Endodermal cell (in vitro differentiated cells): ENCODE data around the gene PCOLCE2. TPM values are rescaled to one million over a fixed set of nuclear protein-coding genes. Genes with fewer than 3 reads are reported as not detected.
A peak's percentile ranks its signal among the peaks of the same experiment; 100 is the strongest.

ENCODE experiments used
- DNase-seq: peaks from one replicate; pipeline ENCODE4 v3.0.0-alpha.2; 2017
- H3K27ac ChIP-seq: 2 replicates; pipeline ENCODE4 v1.5.1; 2013; ENCODE audit warnings: mild to moderate bottlenecking, low read depth, low read length, moderate library complexity
- H3K27me3 ChIP-seq: 2 replicates; pipeline ENCODE4 v1.6.1; 2013; ENCODE audit warnings: mild to moderate bottlenecking, low read length, moderate library complexity; ENCODE audit not compliant: insufficient read depth, control insufficient read depth, poor library complexity, severe bottlenecking
- H3K36me3 ChIP-seq: 2 replicates; pipeline ENCODE4 v1.7.0; 2013; ENCODE audit warnings: mild to moderate bottlenecking, low read length, moderate library complexity; ENCODE audit not compliant: control insufficient read depth, insufficient read depth
- H3K4me1 ChIP-seq: one replicate; pipeline ENCODE4 v1.7.0; 2013; ENCODE audit warnings: low read length; ENCODE audit not compliant: control insufficient read depth, insufficient read depth
- H3K4me3 ChIP-seq: 2 replicates; pipeline ENCODE4 v1.5.1; 2013; ENCODE audit warnings: mild to moderate bottlenecking, low read length, moderate library complexity
- H3K9ac ChIP-seq: 2 replicates; pipeline ENCODE4 v1.6.1; 2013; ENCODE audit warnings: mild to moderate bottlenecking, low read length, moderate library complexity; ENCODE audit not compliant: poor library complexity, severe bottlenecking; ENCODE audit errors: extremely low read depth
- H3K9me3 ChIP-seq: 2 replicates; pipeline ENCODE4 v1.6.1; 2013; ENCODE audit warnings: mild to moderate bottlenecking, low read length, moderate library complexity; ENCODE audit not compliant: control insufficient read depth
- H3K27ac Mint-ChIP-seq: 2 replicates; pipeline ENCODE4 v1.8.0; 2020; ENCODE audit warnings: mixed read lengths
- H3K27me3 Mint-ChIP-seq: 2 replicates; pipeline ENCODE4 v1.8.0; 2021; ENCODE audit warnings: mild to moderate bottlenecking, mixed read lengths; ENCODE audit not compliant: insufficient read depth
- H3K36me3 Mint-ChIP-seq: 2 replicates; pipeline ENCODE4 v1.8.0; 2020; ENCODE audit warnings: low read depth, mixed read lengths
- H3K4me1 Mint-ChIP-seq: 2 replicates; pipeline ENCODE4 v1.8.0; 2020; ENCODE audit warnings: mixed read lengths
- H3K4me3 Mint-ChIP-seq: 2 replicates; pipeline ENCODE4 v1.8.0; 2020; ENCODE audit warnings: mild to moderate bottlenecking, moderate library complexity, mixed read lengths
- H3K9me3 Mint-ChIP-seq: 2 replicates; pipeline ENCODE4 v1.8.0; 2020; ENCODE audit warnings: mild to moderate bottlenecking, mixed read lengths
- WGBS, 2 experiments: methylation state at CpG; one replicate each; pipeline versions ENCODE4 v1.1.5 to v1.1.7; 2013; ENCODE audit warnings: missing lambda C conversion rate in 2 of 2, mixed read lengths in 1 of 2; ENCODE audit not compliant: insufficient coverage in 1 of 2, insufficient read length in 1 of 2; 5-methylcytosine and 5-hydroxymethylcytosine counted together
- total RNA-seq, 2 donors: library from RNA; stranded (reverse); fragmentation: NEBNext Ultra II Directional in 1 of 2; extraction: Animal tissue kit (Norgen Biotek cat#: 25700) in 1 of 2; gene quantifications; 2 replicates in 1 of 2; 3 replicates in 1 of 2; pipeline ENCODE4 v1.2.1, GENCODE V29; 2021
- TF ChIP-seq, protein P1 (sequence below): fragments of 200-600 bp; sonication (generic); conservative IDR thresholded peaks from 2 replicates; pipeline ENCODE4 v1.5.0; 2021; ENCODE audit warnings: antibody characterized with exemption, mild to moderate bottlenecking

PCOLCE2 gene
- total RNA-seq, 2 donors from 2014 or later, result 17.0 to 18.0 TPM

- no peaks in the 10 kb centered on the region for H3K9me3 Mint-ChIP-seq
- no peaks in the 10 kb centered on the region for H3K27me3 Mint-ChIP-seq
- no peak overlapping the region for H3K4me3 Mint-ChIP-seq
- no peak for DNase-seq
- peaks cover 10% of the 10 kb centered on the region for H3K36me3 Mint-ChIP-seq
- H3K36me3 ChIP-seq, result peaks cover 8% of the 10 kb centered on the region
- H3K4me1 Mint-ChIP-seq, result peaks cover 3% of the 10 kb centered on the region
- H3K9ac ChIP-seq, result no peak overlapping the region
- 89 to 94% methylated on average over 6 to 9 of the region's 9 CpGs for WGBS, 2 experiments
- no peak overlapping the region for H3K27ac Mint-ChIP-seq
- no peaks in the 10 kb centered on the region for H3K27me3 ChIP-seq
- H3K9me3 ChIP-seq, result no peaks in the 10 kb centered on the region
- no peaks in the 10 kb centered on the region for H3K4me1 ChIP-seq
- TF ChIP-seq, protein P1, sequence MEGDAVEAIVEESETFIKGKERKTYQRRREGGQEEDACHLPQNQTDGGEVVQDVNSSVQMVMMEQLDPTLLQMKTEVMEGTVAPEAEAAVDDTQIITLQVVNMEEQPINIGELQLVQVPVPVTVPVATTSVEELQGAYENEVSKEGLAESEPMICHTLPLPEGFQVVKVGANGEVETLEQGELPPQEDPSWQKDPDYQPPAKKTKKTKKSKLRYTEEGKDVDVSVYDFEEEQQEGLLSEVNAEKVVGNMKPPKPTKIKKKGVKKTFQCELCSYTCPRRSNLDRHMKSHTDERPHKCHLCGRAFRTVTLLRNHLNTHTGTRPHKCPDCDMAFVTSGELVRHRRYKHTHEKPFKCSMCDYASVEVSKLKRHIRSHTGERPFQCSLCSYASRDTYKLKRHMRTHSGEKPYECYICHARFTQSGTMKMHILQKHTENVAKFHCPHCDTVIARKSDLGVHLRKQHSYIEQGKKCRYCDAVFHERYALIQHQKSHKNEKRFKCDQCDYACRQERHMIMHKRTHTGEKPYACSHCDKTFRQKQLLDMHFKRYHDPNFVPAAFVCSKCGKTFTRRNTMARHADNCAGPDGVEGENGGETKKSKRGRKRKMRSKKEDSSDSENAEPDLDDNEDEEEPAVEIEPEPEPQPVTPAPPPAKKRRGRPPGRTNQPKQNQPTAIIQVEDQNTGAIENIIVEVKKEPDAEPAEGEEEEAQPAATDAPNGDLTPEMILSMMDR, result no peak
- peak overlapping the region; percentile 6 for H3K27ac ChIP-seq
- no peak overlapping the region for H3K4me3 ChIP-seq
These were observed 80.6 kb downstream of the PCOLCE2 start for GRCh38 chr3:142808103-142808917.

GRCh38 chr3:142802891-142803290 is 86.0 kb downstream of the PCOLCE2 start:
- H3K4me1 Mint-ChIP-seq, result peaks cover 29% of the 10 kb centered on the region
- peak overlapping the region; percentile 1 for H3K27ac Mint-ChIP-seq
- H3K27me3 Mint-ChIP-seq, result no peaks in the 10 kb centered on the region
- Histone ChIP-seq H3K4me3 (no peak overlapping the region), H3K9me3 (no peaks in the 10 kb centered on the region), H3K4me1 (peaks cover 8% of the 10 kb centered on the region), H3K27me3 (no peaks in the 10 kb centered on the region), H3K9ac (no peak overlapping the region), H3K27ac (no peak overlapping the region), H3K36me3 (peaks cover 8% of the 10 kb centered on the region)
- H3K36me3 Mint-ChIP-seq, result peaks cover 8% of the 10 kb centered on the region
- no peak overlapping the region for H3K4me3 Mint-ChIP-seq
- 73 to 76% methylated on average over 1 of the region's 1 CpG for WGBS, 2 experiments
- H3K9me3 Mint-ChIP-seq, result no peaks in the 10 kb centered on the region
- TF ChIP-seq, protein P1, result no peak
- no peak for DNase-seq

DNA sequence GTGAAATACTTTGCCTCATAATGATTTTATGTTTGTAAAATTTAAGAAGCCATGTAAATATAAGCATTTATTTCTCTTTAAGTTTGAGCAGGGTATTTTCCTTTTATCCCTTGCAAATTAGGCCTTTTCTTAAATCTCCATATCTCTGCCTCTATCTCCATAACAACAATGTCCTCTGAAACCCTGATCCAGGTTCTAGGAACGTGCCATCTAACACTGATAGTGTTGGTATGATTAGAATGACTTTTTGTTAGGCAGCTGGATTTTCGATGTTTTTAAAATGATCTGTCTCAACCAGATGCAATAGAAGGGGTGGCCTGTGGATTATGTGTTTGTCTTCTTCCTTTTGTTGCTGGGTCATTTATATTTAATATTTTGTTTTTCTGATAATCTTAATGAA is 87.1 kb downstream of the PCOLCE2 start:
- peaks cover 8% of the 10 kb centered on the region for H3K36me3 Mint-ChIP-seq
- Histone ChIP-seq H3K4me1 (peaks cover 8% of the 10 kb centered on the region), H3K36me3 (peaks cover 8% of the 10 kb centered on the region), H3K4me3 (peak overlapping the region; percentile 21), H3K27me3 (no peaks in the 10 kb centered on the region), H3K27ac (no peak overlapping the region), H3K9me3 (no peaks in the 10 kb centered on the region), H3K9ac (no peak overlapping the region)
- H3K4me3 Mint-ChIP-seq, result no peak overlapping the region
- 45% methylated on average over 2 of the region's 2 CpGs; no CpG with 5 or more reads in 1 of the 2 experiments for WGBS, 2 experiments
- no peaks in the 10 kb centered on the region for H3K27me3 Mint-ChIP-seq
- no peaks in the 10 kb centered on the region for H3K9me3 Mint-ChIP-seq
- peaks cover 32% of the 10 kb centered on the region for H3K4me1 Mint-ChIP-seq
- TF ChIP-seq, protein P1, result no peak
- H3K27ac Mint-ChIP-seq, result no peak overlapping the region
- DNase-seq, result no peak
